Smooth muscle cell (in vitro differentiated cells): ENCODE results near the gene OR52B2. TPM values are rescaled to one million over a fixed set of nuclear protein-coding genes. Genes with fewer than 3 reads are reported as not detected.

Experiments used
- DNase-seq: peaks from one replicate; lab custom pipeline; 2025; ENCODE audit not compliant: unreplicated experiment; lab: John Stamatoyannopoulos, UW
- H2AFZ ChIP-seq: fragments of 200-600 bp; sonication (generic); 2 replicates; pipeline ENCODE4 v1.6.0; 2016; ENCODE audit warnings: antibody characterized with exemption, low read depth, mild to moderate bottlenecking
- H3F3A ChIP-seq: fragments of 200-600 bp; sonication (generic); 2 replicates; pipeline ENCODE4 v1.6.0; 2017; ENCODE audit warnings: antibody characterized with exemption, low read depth
- H3K27ac ChIP-seq: fragments of 200-600 bp; sonication (generic); 2 replicates; pipeline ENCODE4 v1.5.1; 2016; ENCODE audit warnings: low read depth, mild to moderate bottlenecking
- H3K27me3 ChIP-seq: fragments of 200-600 bp; sonication (generic); 2 replicates; pipeline ENCODE4 v1.6.1; 2016; ENCODE audit warnings: low read depth, mild to moderate bottlenecking
- H3K36me3 ChIP-seq: fragments of 200-600 bp; sonication (generic); 2 replicates; pipeline ENCODE4 v1.5.1; 2016; ENCODE audit warnings: low read depth
- H3K4me1 ChIP-seq: fragments of 200-600 bp; sonication (generic); 2 replicates; pipeline ENCODE4 v1.5.1; 2016; ENCODE audit warnings: low read depth
- H3K4me2 ChIP-seq: fragments of 200-600 bp; sonication (generic); 2 replicates; pipeline ENCODE4 v1.6.0; 2016; ENCODE audit warnings: mild to moderate bottlenecking
- H3K4me3 ChIP-seq: fragments of 200-600 bp; sonication (generic); 2 replicates; pipeline ENCODE4 v1.5.1; 2016; ENCODE audit warnings: mild to moderate bottlenecking
- H3K79me2 ChIP-seq: fragments of 200-600 bp; sonication (generic); 2 replicates; pipeline ENCODE4 v1.6.0; 2016; ENCODE audit warnings: low read depth, mild to moderate bottlenecking
- H3K9ac ChIP-seq: fragments of 200-600 bp; sonication (generic); 2 replicates; pipeline ENCODE4 v1.6.0; 2016; ENCODE audit warnings: low read depth
- H3K9me3 ChIP-seq: fragments of 200-600 bp; sonication (generic); replicated peaks from 2 replicates; pipeline ENCODE4 v1.5.1; 2016; ENCODE audit warnings: low read depth
- H4K20me1 ChIP-seq: fragments of 200-600 bp; sonication (generic); 2 replicates; pipeline ENCODE4 v1.6.0; 2016; ENCODE audit warnings: low read depth
- WGBS: methylation state at CpG from one replicate; pipeline ENCODE4 v1.1.7; 2016; ENCODE audit warnings: low lambda C conversion rate; 5-methylcytosine and 5-hydroxymethylcytosine counted together
- polyA plus RNA-seq: library from polyadenylated mRNA; unstranded; fragments of >200 nt; fragmentation: Nextera tagmentation; extraction: Ambion mirVana; gene quantifications from 2 replicates; pipeline ENCODE4 v1.2.1, GENCODE V29; 2016
- total RNA-seq: library from RNA; depleted of rRNA; stranded (reverse); fragments of >200 nt; gene quantifications from 2 replicates; pipeline ENCODE4 v1.2.3, GENCODE V29; 2014
- TF ChIP-seq, protein P1 (sequence below): fragments of 200-600 bp; sonication (generic); IDR thresholded peaks from 2 replicates; pipeline ENCODE4 v1.5.1; 2017; ENCODE audit warnings: borderline replicate concordance, mild to moderate bottlenecking, antibody characterized with exemption; ENCODE audit not compliant: insufficient read depth, poor library complexity, severe bottlenecking

The OR52B2 gene
- total and polyA plus RNA-seq, 2 experiments from 2014 or later: not detected

DNA sequence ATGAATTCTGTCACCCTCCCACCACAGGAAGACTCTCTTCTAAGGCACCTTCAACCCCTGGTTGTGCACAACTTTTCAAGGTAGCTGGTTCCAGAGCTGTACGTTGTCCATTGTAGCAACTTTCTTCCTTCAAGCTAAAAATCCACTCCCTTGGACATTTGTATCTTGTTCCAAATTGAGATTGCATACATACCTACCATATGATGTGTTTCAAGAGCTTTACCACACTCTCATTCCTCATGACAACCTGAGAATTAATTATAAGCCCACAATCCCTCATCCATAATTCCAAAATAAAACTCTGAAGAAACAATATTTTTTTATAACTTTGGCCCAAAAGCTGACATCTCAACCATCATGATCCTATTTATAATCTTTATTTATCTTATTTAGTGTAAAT lies 31.9 kb upstream of the OR52B2 start:
- no peaks in the 10 kb centered on the region for H3K4me1 ChIP-seq
- no peaks in the 10 kb centered on the region for H4K20me1 ChIP-seq
- H3K27ac ChIP-seq: peak overlapping the region; percentile 35
- no peaks in the 10 kb centered on the region for H3K27me3 ChIP-seq
- no peaks in the 10 kb centered on the region for H3K9me3 ChIP-seq
- no peak for DNase-seq
- no peak overlapping the region for H2AFZ ChIP-seq
- no peak overlapping the region for H3K4me2 ChIP-seq
- WGBS: 82% methylated on average over 1 of the region's 1 CpG
- TF ChIP-seq, protein P1, sequence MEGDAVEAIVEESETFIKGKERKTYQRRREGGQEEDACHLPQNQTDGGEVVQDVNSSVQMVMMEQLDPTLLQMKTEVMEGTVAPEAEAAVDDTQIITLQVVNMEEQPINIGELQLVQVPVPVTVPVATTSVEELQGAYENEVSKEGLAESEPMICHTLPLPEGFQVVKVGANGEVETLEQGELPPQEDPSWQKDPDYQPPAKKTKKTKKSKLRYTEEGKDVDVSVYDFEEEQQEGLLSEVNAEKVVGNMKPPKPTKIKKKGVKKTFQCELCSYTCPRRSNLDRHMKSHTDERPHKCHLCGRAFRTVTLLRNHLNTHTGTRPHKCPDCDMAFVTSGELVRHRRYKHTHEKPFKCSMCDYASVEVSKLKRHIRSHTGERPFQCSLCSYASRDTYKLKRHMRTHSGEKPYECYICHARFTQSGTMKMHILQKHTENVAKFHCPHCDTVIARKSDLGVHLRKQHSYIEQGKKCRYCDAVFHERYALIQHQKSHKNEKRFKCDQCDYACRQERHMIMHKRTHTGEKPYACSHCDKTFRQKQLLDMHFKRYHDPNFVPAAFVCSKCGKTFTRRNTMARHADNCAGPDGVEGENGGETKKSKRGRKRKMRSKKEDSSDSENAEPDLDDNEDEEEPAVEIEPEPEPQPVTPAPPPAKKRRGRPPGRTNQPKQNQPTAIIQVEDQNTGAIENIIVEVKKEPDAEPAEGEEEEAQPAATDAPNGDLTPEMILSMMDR: no peak
- H3K9ac ChIP-seq: no peak overlapping the region
- H3K36me3 ChIP-seq: no peaks in the 10 kb centered on the region
- H3K4me3 ChIP-seq: no peak overlapping the region
- no peaks in the 10 kb centered on the region for H3F3A ChIP-seq
- H3K79me2 ChIP-seq: no peaks in the 10 kb centered on the region

DNA sequence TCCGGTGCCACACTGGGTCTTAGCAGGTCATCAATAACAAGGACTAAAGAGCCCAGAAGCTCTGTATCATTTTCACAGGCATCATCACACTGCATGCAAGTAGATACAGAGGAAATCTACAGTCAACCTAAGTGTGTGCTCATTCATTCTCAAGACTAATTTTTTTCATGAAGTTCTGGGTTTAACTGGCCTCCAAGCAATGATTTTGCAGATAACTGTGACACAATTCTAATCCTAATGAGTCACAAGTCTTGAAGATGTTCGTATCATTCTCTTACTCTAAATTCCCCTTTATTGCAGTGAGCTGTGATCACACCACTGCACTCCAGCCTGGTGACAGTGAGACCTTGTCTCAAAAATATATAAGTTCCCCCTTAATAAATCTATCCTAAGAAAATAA lies 31.4 kb upstream of the OR52B2 start:
- no peaks in the 10 kb centered on the region for H3K79me2 ChIP-seq
- peak overlapping the region; percentile 35 for H3K27ac ChIP-seq
- no peaks in the 10 kb centered on the region for H3F3A ChIP-seq
- no peaks in the 10 kb centered on the region for H3K9me3 ChIP-seq
- WGBS: 53% methylated on average over 2 of the region's 2 CpGs
- H3K4me3 ChIP-seq: no peak overlapping the region
- H3K27me3 ChIP-seq: no peaks in the 10 kb centered on the region
- H3K4me1 ChIP-seq: no peaks in the 10 kb centered on the region
- no peaks in the 10 kb centered on the region for H3K36me3 ChIP-seq
- no peak overlapping the region for H2AFZ ChIP-seq
- H3K4me2 ChIP-seq: no peak overlapping the region
- no peaks in the 10 kb centered on the region for H4K20me1 ChIP-seq
- no peak for DNase-seq
- TF ChIP-seq, protein P1: no peak
- H3K9ac ChIP-seq: no peak overlapping the region

DNA sequence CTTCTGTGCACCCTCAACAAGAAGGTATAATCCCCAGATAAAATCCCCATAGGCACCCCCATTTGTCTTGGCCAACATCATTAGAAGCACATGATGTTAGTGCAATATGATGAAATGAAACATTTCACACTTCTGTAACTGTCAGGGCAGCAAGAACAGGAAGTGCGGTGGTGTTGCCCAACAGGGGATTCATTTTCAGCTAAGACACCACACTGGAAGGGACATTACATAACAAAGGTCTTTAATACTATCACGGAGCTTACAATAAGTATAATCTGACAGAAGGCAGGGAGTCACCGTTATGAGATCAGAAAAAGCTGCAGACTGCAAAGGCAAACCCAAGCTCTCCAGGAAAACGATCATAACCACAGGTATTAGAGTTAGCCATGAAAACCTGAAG lies 30.8 kb upstream of the OR52B2 start:
- Histone ChIP-seq H3K79me2 (no peaks in the 10 kb centered on the region), H3F3A (no peaks in the 10 kb centered on the region), H3K4me2 (no peak overlapping the region), H3K9ac (no peak overlapping the region), H3K9me3 (no peaks in the 10 kb centered on the region), H4K20me1 (no peaks in the 10 kb centered on the region), H2AFZ (no peak overlapping the region), H3K4me3 (no peak overlapping the region), H3K4me1 (no peaks in the 10 kb centered on the region), H3K27me3 (no peaks in the 10 kb centered on the region), H3K27ac (no peak overlapping the region), H3K36me3 (no peaks in the 10 kb centered on the region)
- WGBS: 72% methylated on average over 4 of the region's 4 CpGs
- TF ChIP-seq, protein P1: no peak
- DNase-seq: no peak

DNA sequence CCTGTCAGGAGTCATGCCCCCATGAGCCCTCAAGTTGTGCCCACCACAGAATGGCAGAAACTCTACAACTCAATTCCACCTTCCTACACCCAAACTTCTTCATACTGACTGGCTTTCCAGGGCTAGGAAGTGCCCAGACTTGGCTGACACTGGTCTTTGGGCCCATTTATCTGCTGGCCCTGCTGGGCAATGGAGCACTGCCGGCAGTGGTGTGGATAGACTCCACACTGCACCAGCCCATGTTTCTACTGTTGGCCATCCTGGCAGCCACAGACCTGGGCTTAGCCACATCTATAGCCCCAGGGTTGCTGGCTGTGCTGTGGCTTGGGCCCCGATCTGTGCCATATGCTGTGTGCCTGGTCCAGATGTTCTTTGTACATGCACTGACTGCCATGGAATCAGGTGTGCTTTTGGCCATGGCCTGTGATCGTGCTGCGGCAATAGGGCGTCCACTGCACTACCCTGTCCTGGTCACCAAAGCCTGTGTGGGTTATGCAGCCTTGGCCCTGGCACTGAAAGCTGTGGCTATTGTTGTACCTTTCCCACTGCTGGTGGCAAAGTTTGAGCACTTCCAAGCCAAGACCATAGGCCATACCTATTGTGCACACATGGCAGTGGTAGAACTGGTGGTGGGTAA lies 29.2 kb upstream of the OR52B2 start, which contains the start of gene OR52W1:
OR52W1 (plus strand) TSS at position 51 of the 637 bp plus-strand sequence; CDS start at position 51, 0 bp downstream.
- TF ChIP-seq, protein P1: no peak
- Histone ChIP-seq H3K27ac (no peak within 1 kb of the TSS), H3K4me2 (no peak within 1 kb of the TSS), H3K9me3 (no peaks in the 10 kb centered on the region), H3K27me3 (no peaks in the 10 kb centered on the region), H3K4me3 (no peak within 1 kb of the TSS), H4K20me1 (no peaks in the 10 kb centered on the region), H3K79me2 (no peaks in the 10 kb centered on the region), H3F3A (no peaks in the 10 kb centered on the region), H3K4me1 (no peaks in the 10 kb centered on the region), H3K9ac (no peak within 1 kb of the TSS), H3K36me3 (no peaks in the 10 kb centered on the region), H2AFZ (no peak within 1 kb of the TSS)
- no peak for DNase-seq
- 98% methylated on average over 5 of the region's 5 CpGs for WGBS
